ENCODE measurements around the gene TRIM65. TPM values are rescaled to one million over a fixed set of nuclear protein-coding genes. Genes with fewer than 3 reads are reported as not detected.
"Not testable (repeated sequence)": the region's sequence is repeated elsewhere in the genome, so short reads cannot be mapped to it uniquely, and the experiment has no call there.

The TRIM65 gene
- total RNA-seq, 1 donor from 2014 or later = 24.7 TPM

- no peak for DNase-seq (ENCODE audit: low read depth)
- peak overlapping the region; percentile 66 for H3K4me3 ChIP-seq (ENCODE audit: low read depth, low read length)
- TF ChIP-seq CTCF (conservative IDR thresholded peaks at IDR 0.05; ENCODE audit: low read depth, low read length) = no peak
Observed at GRCh38 chr17:75875182-75875939, 21.4 kb downstream of the TRIM65 start.

- DNase-seq (ENCODE audit: low read depth) = no peak
- H3K4me3 ChIP-seq (ENCODE audit: low read depth, low read length) = no peak overlapping the region
- TF ChIP-seq CTCF (conservative IDR thresholded peaks at IDR 0.05; ENCODE audit: low read depth, low read length) = no peak
Observed at GRCh38 chr17:75874323-75875181, 22.2 kb downstream of the TRIM65 start.

GRCh38 chr17:75873587-75874322, 23.0 kb downstream of the TRIM65 start:
- H3K4me3 ChIP-seq (ENCODE audit: low read depth, low read length) = no peak overlapping the region

GRCh38 chr17:75872434-75873351, 24.1 kb downstream of the TRIM65 start:
- TF ChIP-seq CTCF (conservative IDR thresholded peaks at IDR 0.05; ENCODE audit: low read depth, low read length) = no peak
- H3K4me3 ChIP-seq (ENCODE audit: low read depth, low read length) = no peak overlapping the region

More at GRCh38 chr17:75873587-75874322, 23.0 kb downstream of the TRIM65 start:
- no peak for DNase-seq (ENCODE audit: low read depth)
- TF ChIP-seq CTCF (conservative IDR thresholded peaks at IDR 0.05; ENCODE audit: low read depth, low read length) = no peak

GRCh38 chr17:75870228-75870627, 26.5 kb downstream of the TRIM65 start:
- not testable (repeated sequence) for DNase-seq (ENCODE audit: low read depth); H3K4me3 ChIP-seq (ENCODE audit: low read depth, low read length)

More at GRCh38 chr17:75872434-75873351, 24.1 kb downstream of the TRIM65 start:
- DNase-seq (ENCODE audit: low read depth) = no peak

GRCh38 chr17:75869282-75870141, 27.2 kb downstream of the TRIM65 start:
- H3K4me3 ChIP-seq (ENCODE audit: low read depth, low read length) = no peak overlapping the region
- DNase-seq (ENCODE audit: low read depth) = no peak
- no peak for TF ChIP-seq CTCF (conservative IDR thresholded peaks at IDR 0.05; ENCODE audit: low read depth, low read length)

- not testable (repeated sequence) for DNase-seq (ENCODE audit: low read depth); H3K4me3 ChIP-seq (ENCODE audit: low read depth, low read length)
Observed at GRCh38 chr17:75868730-75869281, 27.9 kb downstream of the TRIM65 start.

- not testable (repeated sequence) for H3K4me3 ChIP-seq (ENCODE audit: low read depth, low read length); DNase-seq (ENCODE audit: low read depth)
Observed at GRCh38 chr17:75865404-75866188, 31.2 kb downstream of the TRIM65 start.

GRCh38 chr17:75864887-75865286, 31.9 kb downstream of the TRIM65 start:
- H3K4me3 ChIP-seq (ENCODE audit: low read depth, low read length); DNase-seq (ENCODE audit: low read depth): not testable (repeated sequence)
